ENCODE measurements around the gene OSER1.

OSER1 gene

GRCh38 chr20:44159711-44160110 is 50.9 kb downstream of the OSER1 start:
- H3K27ac ChIP-seq = no peak overlapping the region
- TF ChIP-seq CTCF (conservative IDR thresholded peaks at IDR 0.05) = no peak

DNA sequence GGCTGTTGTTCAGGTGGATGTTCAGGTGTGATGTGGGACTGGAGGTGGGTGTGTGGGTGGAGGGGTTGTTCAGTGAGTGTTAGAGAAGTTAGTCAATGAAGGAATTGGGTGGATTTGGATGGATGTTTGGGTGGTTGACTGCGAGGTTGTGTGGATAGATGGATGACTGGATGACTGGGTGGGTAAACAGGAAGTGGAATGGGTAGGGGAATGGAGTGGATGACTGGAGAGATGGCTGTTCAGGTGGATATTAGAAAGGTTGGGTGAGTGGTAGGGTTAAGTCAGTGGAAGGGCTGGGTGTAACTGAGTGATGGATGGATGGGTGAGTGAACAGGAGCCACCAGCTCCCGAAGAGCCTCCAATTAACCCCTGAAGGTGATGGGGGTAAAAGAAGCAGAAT is 51.4 kb downstream of the OSER1 start:
- TF ChIP-seq CTCF (conservative IDR thresholded peaks at IDR 0.05) = no peak
- no peak overlapping the region for H3K27ac ChIP-seq

- TF ChIP-seq CTCF (conservative IDR thresholded peaks at IDR 0.05) = no peak
- H3K27ac ChIP-seq = no peak overlapping the region
Observed at GRCh38 chr20:44157061-44157460, 53.5 kb downstream of the OSER1 start.

GRCh38 chr20:44154521-44155001 is 56.0 kb downstream of the OSER1 start:
- H3K27ac ChIP-seq = no peak overlapping the region
- no peak for TF ChIP-seq CTCF (conservative IDR thresholded peaks at IDR 0.05)

DNA sequence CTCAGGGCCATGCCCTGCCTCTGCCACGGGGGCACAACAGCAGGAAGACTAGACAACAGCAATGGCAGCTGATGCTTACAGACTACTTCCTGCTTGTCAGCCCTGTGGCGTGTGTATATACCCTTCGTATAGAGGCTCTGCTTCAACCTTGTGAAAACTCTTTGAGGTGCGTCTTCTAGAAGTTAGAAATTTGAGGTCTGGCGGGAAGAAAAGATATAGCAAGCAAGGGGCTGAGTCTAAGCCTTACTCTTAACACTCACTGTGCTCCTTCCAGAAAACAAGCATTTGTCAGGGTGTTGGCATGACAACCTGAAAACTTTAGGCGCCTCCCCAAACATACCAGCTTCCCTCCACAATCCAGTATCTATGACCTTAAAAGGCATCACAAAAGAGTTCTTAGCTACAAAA is 56.9 kb downstream of the OSER1 start:
- TF ChIP-seq CTCF (conservative IDR thresholded peaks at IDR 0.05) = no peak
- no peak overlapping the region for H3K27ac ChIP-seq

- no peak overlapping the region for H3K27ac ChIP-seq
- no peak for TF ChIP-seq CTCF (conservative IDR thresholded peaks at IDR 0.05)
Observed at GRCh38 chr20:44151621-44152416, 58.8 kb downstream of the OSER1 start.

DNA sequence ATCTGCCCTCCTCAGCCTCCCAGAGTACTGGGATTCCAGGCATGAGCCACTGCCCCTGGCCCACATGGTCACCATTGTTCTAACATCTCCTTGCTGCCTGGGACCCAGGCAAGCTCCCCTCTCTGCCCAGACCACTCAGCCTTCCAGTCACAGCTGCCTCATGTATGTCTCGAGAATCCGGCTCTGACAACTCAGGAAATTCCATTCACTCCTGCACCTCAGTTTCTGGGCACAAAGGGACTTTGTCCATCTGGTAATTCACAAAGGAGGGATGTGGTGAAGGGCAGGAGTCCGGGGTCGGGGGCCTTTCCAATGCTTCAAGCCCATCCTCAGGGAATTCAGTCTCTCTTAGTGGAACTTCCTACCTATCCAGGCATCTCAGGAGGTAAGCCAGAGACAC is 64.3 kb downstream of the OSER1 start:
- TF ChIP-seq CTCF (conservative IDR thresholded peaks at IDR 0.05) = no peak
- no peak overlapping the region for H3K27ac ChIP-seq
